ENCODE measurements around the gene TLN1.

- TF ChIP-seq CTCF (IDR thresholded peaks at IDR 0.05; ENCODE audit: low read length), result no peak
- no peak for TF ChIP-seq EZH2phosphoT487 (IDR thresholded peaks at IDR 0.05; ENCODE audit: low read length)
- TF ChIP-seq EZH2 (optimal IDR thresholded peaks at IDR 0.05; ENCODE audit: low read depth, low read length), result no peak
Measured at GRCh38 chr9:35719546-35719945, 12.4 kb downstream of the TLN1 start.

Data from MM.1S (cell line).